ENCODE results near the gene DAPK2.

The DAPK2 gene

GRCh38 chr15:64044300-64045100, 1.8 kb downstream of the DAPK2 start:
- DNase-seq (ENCODE audit: insufficient read length, low spot score) (no peak), FAIRE-seq (no peak)
- TF ChIP-seq CTCF (IDR thresholded peaks at IDR 0.05; ENCODE audit: insufficient read depth, missing control alignments): no peak

- no peak for TF ChIP-seq CTCF (IDR thresholded peaks at IDR 0.05; ENCODE audit: insufficient read depth, missing control alignments)
- FAIRE-seq (no peak), DNase-seq (ENCODE audit: insufficient read length, low spot score) (no peak)
Observed at GRCh38 chr15:64038878-64039610, 7.2 kb downstream of the DAPK2 start.

GRCh38 chr15:64037966-64038365, 8.3 kb downstream of the DAPK2 start:
- FAIRE-seq (no peak), DNase-seq (ENCODE audit: insufficient read length, low spot score) (no peak)
- TF ChIP-seq CTCF (IDR thresholded peaks at IDR 0.05; ENCODE audit: insufficient read depth, missing control alignments): no peak

GRCh38 chr15:64037116-64037515, 9.2 kb downstream of the DAPK2 start:
- FAIRE-seq (no peak), DNase-seq (ENCODE audit: insufficient read length, low spot score) (no peak)
- TF ChIP-seq CTCF (IDR thresholded peaks at IDR 0.05; ENCODE audit: insufficient read depth, missing control alignments): no peak

GRCh38 chr15:64035525-64035924, 10.8 kb downstream of the DAPK2 start:
- DNase-seq (ENCODE audit: insufficient read length, low spot score) (no peak), FAIRE-seq (no peak)
- no peak for TF ChIP-seq CTCF (IDR thresholded peaks at IDR 0.05; ENCODE audit: insufficient read depth, missing control alignments)

GRCh38 chr15:64034519-64034918, 11.8 kb downstream of the DAPK2 start:
- no peak for TF ChIP-seq CTCF (IDR thresholded peaks at IDR 0.05; ENCODE audit: insufficient read depth, missing control alignments)
- FAIRE-seq (no peak), DNase-seq (ENCODE audit: insufficient read length, low spot score) (no peak)

GRCh38 chr15:64032329-64032728, 14.0 kb downstream of the DAPK2 start:
- no peak for FAIRE-seq
- DNase-seq (ENCODE audit: insufficient read length, low spot score): no peak

More at GRCh38 chr15:64032329-64032728, 14.0 kb downstream of the DAPK2 start:
- no peak for TF ChIP-seq CTCF (IDR thresholded peaks at IDR 0.05; ENCODE audit: insufficient read depth, missing control alignments)
